ENCODE results near the gene LMNTD2.

Gene LMNTD2

DNA sequence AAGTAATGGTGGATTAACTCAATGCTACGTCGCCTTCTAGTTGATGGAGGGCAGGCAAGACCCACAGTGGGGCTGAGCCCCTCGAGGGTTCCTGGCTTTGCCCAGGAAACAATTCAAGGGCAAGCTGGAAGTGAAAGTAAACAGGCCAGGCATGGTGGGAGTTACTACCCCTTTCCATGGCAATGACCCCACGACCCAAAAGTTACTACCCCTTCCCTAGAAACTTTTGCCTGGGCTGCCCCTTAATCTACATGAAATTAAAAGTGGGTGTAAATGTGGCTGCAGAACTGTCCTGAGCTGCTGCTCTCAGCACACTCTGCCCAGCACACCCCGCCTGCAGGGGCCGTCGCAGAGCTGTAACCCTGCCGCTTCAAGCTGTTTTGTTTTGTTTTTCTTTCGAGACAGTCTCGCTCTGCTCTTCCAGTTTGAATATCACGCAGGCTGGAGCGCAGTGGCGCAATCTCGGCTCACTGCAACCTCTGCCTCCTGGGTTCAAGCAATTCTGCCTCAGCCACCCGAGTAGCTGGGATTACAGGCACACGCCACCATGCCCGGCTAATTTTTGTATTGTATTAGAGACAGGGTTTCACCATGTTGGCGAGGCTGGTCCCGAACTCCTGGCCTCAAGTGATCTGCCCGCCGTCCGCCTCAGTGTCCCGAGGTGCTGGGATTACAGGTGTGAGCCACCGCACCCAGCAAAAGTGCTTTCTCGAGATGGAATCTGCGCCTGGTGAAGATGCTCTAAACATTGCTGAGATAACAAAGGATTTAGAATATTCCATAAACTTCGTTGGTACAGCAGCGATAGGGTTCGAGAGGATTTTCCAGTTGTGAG is 47.6 kb downstream of the LMNTD2 start:
- H3K4me3 ChIP-seq (ENCODE audit: low read depth, low read length): no peak overlapping the region
- DNase-seq (ENCODE audit: low read depth): no peak
- TF ChIP-seq, protein P1, sequence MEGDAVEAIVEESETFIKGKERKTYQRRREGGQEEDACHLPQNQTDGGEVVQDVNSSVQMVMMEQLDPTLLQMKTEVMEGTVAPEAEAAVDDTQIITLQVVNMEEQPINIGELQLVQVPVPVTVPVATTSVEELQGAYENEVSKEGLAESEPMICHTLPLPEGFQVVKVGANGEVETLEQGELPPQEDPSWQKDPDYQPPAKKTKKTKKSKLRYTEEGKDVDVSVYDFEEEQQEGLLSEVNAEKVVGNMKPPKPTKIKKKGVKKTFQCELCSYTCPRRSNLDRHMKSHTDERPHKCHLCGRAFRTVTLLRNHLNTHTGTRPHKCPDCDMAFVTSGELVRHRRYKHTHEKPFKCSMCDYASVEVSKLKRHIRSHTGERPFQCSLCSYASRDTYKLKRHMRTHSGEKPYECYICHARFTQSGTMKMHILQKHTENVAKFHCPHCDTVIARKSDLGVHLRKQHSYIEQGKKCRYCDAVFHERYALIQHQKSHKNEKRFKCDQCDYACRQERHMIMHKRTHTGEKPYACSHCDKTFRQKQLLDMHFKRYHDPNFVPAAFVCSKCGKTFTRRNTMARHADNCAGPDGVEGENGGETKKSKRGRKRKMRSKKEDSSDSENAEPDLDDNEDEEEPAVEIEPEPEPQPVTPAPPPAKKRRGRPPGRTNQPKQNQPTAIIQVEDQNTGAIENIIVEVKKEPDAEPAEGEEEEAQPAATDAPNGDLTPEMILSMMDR (conservative IDR thresholded peaks at IDR 0.05; ENCODE audit: low read depth, low read length): no peak

DNA sequence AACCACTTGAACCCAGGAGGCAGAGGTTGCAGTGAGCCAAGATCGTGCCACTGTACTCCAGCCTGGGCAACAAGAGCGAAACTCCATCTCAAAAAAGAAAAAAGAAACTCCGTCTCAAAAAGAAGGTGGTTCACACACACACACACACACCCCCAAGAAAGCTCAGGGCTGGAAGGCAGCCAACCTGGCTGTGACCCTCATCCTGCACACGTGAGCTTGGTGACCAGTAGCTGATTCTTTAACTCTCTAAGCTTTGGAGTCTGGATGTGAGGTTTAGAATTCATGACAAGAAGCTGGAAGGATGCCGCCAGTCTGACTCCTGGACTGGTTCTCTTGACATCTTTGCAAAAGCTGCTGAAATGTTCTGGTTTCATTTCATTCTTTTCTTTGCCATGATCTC is 51.6 kb downstream of the LMNTD2 start:
- DNase-seq (ENCODE audit: low read depth): no peak
- no peak overlapping the region for H3K4me3 ChIP-seq (ENCODE audit: low read depth, low read length)
- TF ChIP-seq, protein P1 (conservative IDR thresholded peaks at IDR 0.05; ENCODE audit: low read depth, low read length): no peak

DNA sequence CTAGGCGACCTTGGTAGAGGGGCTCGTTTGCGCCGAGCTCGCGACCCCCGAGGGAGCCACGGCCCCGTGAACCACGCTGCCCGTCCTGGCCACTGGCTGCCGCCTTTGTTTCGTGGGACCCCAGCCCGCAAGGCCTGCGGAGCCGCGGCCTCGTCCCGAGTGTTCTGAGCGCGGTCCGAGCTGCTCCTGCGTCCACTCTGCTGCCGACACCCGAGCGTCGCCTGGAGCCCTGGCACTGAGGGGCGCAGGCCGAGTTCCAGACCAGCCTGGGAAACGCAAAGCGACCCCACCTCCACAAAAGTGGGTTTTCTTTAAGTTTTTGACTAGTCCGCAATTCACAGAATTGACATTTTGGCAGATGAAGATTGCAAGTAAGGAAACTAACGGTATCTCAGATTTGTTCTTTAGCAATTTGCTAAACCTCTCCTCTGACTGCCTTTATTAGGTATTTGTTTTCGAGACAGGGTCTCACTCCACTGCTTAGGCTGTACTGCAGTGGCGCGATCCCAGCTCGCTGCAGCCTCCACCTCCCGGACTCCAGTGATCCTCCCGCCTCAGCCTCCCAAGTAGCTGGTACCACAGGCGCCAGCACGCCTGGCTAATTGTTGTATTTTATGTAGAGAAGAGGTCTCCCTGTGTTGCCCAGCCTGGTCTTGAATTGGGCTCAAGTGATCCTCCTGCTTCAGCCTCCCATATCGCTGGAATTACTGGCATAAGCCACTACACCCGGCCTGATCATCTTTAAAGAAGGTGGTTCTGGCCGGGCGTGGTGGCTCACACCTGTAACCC is 52.6 kb downstream of the LMNTD2 start:
- no peak for DNase-seq (ENCODE audit: low read depth)
- peak overlapping the region; percentile 66 for H3K4me3 ChIP-seq (ENCODE audit: low read depth, low read length)
- TF ChIP-seq, protein P1 (conservative IDR thresholded peaks at IDR 0.05; ENCODE audit: low read depth, low read length): no peak

DNA sequence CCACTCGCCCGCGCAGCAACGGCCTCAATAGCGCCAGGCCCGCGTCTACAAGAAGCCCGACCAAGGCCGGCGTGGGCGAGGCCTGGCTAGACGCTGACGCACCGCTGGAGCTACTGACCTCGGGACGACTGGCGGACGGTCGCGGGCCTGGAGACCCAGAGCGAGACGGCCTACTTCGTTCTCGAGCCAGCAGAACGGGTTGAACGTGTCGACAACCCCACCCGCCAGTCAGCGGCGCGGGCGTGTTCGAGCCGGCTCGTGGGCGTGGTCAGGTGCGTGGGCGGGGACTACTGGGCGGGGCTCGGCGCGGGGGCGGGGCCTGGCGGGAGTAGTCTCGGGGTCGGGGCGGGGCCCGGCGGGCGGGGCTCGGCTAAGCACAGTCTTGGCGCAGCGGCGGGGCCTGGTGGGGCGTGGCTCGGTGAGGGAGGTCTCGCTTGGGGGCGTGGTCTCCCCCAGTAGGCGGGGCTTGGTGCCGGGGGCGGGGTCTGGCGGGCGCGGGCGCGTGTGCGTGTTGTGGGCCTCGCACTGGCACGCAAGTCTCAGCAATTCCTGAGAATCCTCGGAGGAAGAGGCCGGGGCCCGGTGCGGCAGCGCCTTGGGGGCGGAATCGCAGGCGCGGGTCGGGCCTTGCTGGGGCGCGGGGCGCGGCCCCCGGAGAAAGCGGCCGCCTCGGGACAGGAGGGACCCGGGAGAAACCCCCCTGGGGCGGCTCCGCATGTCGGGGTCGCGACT is 53.4 kb downstream of the LMNTD2 start, which contains the start of gene RNH1:
TSS of gene RNH1 (minus strand) at position 248 of the 732 bp plus-strand sequence. CDS start 5,080 bp downstream, outside the sequence.
- H3K4me3 ChIP-seq (ENCODE audit: low read depth, low read length): peak within 1 kb of the TSS; percentile 93
- peak; percentile 97 for DNase-seq (ENCODE audit: low read depth)
- TF ChIP-seq, protein P1 (conservative IDR thresholded peaks at IDR 0.05; ENCODE audit: low read depth, low read length): no peak

DNA sequence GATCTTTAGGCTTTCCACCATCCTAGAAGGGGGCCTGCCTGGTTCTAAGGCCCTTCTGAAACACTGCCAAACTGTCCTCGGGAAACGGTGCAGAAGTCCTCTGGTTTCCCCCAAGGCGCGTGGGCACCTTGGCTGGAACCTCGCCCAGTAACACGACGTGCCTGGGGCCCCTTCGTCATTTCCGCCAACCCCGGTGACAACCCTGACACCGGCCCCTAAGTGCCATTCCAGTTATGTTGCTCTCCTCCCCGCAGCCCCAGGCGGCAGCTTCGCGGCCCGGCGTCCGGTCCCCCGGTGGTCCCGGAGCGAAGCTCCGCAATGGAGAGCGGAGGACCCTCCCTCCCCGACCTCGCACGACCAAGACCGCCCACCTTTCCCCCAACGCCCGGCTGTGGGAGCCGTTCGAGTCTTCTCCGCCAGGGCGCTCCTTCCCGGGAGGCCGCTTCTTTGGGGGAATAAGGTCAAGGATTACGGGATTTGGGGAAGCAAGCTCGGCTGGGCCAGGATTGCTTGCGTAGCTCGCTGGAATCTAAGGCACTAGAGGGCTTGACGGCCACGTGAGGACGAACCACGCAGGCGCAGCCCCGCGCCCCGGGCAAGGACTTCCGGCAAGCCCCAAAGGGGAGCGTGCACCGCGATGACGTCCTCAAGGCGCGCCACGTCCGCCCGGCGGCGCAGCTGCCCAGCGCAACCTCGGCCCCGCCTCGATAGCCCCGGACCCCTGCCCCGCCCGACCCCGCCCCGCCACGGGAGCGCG is 54.1 kb downstream of the LMNTD2 start:
- TF ChIP-seq, protein P1 (conservative IDR thresholded peaks at IDR 0.05; ENCODE audit: low read depth, low read length): no peak
- H3K4me3 ChIP-seq (ENCODE audit: low read depth, low read length): peak overlapping the region; percentile 93
- peak; percentile 99 for DNase-seq (ENCODE audit: low read depth)

DNA sequence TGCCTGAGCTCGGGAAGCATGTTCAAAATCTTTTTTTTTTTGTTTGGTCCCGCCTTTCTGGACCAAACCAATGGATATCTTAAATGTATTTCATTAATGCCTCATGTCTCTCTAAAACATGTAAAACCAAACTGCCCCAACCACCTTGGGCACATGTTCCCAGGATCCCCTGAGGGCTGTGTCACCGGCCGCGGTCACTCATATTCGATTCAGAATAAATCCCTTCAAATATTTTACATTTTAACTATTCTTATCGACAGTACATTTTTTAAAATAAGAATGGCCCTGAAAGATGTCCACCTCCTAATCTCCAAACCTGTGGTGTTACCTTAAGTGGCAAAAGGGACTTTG is 55.6 kb downstream of the LMNTD2 start:
- DNase-seq (ENCODE audit: low read depth): no peak
- H3K4me3 ChIP-seq (ENCODE audit: low read depth, low read length): peak overlapping the region; percentile 70
- TF ChIP-seq, protein P1 (conservative IDR thresholded peaks at IDR 0.05; ENCODE audit: low read depth, low read length): no peak

Data from choroid plexus epithelial cell (primary cell).